ENCODE data around the gene NID2.

- TF ChIP-seq ATF6 (CRISPR knock-in tag; IDR thresholded peaks at IDR 0.05) (no peak), POLR2AphosphoS5 (IDR thresholded peaks at IDR 0.05; ENCODE audit: control insufficient read depth, insufficient read depth, low read depth, low read length) (no peak), EZH2 (IDR thresholded peaks at IDR 0.05; ENCODE audit: borderline replicate concordance, low read depth, low read length) (no peak), RAD21 (CRISPR knock-in tag; conservative IDR thresholded peaks at IDR 0.05 in 1 of 2, IDR thresholded peaks at IDR 0.05 in 1 of 2) (no peak), U2AF2 (optimal IDR thresholded peaks at IDR 0.05; ENCODE audit: low read depth, low read length) (no peak), NR2F6 (CRISPR knock-in tag; IDR thresholded peaks at IDR 0.05) (no peak), BACH1 (tag; IDR thresholded peaks at IDR 0.05) (no peak), SAFB (IDR thresholded peaks at IDR 0.05; ENCODE audit: borderline replicate concordance, low read depth, low read length) (no peak), ELK1 (CRISPR knock-in tag; IDR thresholded peaks at IDR 0.05) (no peak), NCOA2 (IDR thresholded peaks at IDR 0.05; ENCODE audit: partially characterized antibody in 2 of 2) (no peak), MAFK (IDR thresholded peaks at IDR 0.05; ENCODE audit: low read length) (no peak)
- TF ChIP-seq, protein P1, sequence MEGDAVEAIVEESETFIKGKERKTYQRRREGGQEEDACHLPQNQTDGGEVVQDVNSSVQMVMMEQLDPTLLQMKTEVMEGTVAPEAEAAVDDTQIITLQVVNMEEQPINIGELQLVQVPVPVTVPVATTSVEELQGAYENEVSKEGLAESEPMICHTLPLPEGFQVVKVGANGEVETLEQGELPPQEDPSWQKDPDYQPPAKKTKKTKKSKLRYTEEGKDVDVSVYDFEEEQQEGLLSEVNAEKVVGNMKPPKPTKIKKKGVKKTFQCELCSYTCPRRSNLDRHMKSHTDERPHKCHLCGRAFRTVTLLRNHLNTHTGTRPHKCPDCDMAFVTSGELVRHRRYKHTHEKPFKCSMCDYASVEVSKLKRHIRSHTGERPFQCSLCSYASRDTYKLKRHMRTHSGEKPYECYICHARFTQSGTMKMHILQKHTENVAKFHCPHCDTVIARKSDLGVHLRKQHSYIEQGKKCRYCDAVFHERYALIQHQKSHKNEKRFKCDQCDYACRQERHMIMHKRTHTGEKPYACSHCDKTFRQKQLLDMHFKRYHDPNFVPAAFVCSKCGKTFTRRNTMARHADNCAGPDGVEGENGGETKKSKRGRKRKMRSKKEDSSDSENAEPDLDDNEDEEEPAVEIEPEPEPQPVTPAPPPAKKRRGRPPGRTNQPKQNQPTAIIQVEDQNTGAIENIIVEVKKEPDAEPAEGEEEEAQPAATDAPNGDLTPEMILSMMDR (IDR thresholded peaks at IDR 0.05 in 2 of 3, conservative IDR thresholded peaks at IDR 0.05 in 1 of 3; ENCODE audit: insufficient read depth in 2 of 3, low read depth in 1 of 3, low read length in 3 of 3): no peak
- TF ChIP-seq, protein P2, sequence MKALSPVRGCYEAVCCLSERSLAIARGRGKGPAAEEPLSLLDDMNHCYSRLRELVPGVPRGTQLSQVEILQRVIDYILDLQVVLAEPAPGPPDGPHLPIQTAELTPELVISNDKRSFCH (CRISPR knock-in tag; IDR thresholded peaks at IDR 0.05): no peak
- TF ChIP-seq, protein P2 (tag; IDR thresholded peaks at IDR 0.05): no peak
Measured at GRCh38 chr14:52094546-52095271, 25.9 kb upstream of the NID2 start.

All from K562 (cell line).